Measurements from ENCODE around the gene ITPR1.

The ITPR1 gene

GRCh38 chr3:4780545-4780957, 287.4 kb downstream of the ITPR1 start:
- Histone ChIP-seq H3K36me3 (ENCODE audit: insufficient read depth, low read length) (no peaks in the 10 kb centered on the region), H3K27ac (ENCODE audit: low read depth, low read length) (no peak overlapping the region)
- 87% methylated on average over 5 of the region's 5 CpGs for WGBS

GRCh38 chr3:4782095-4782494, 288.9 kb downstream of the ITPR1 start:
- H3K27ac ChIP-seq (ENCODE audit: low read depth, low read length): no peak overlapping the region
- WGBS: 92% methylated on average over 3 of the region's 3 CpGs
- H3K9ac ChIP-seq (ENCODE audit: low read depth, low read length): no peak overlapping the region
- H3K27me3 ChIP-seq (ENCODE audit: insufficient read depth, low read length): no peaks in the 10 kb centered on the region
- H3K4me1 ChIP-seq (ENCODE audit: insufficient read depth, low read length): no peaks in the 10 kb centered on the region
- no peak overlapping the region for H3K4me3 ChIP-seq (ENCODE audit: low read length)
- no peaks in the 10 kb centered on the region for H3K9me3 ChIP-seq (ENCODE audit: insufficient read depth, low read depth, low read length)
- no peaks in the 10 kb centered on the region for H3K36me3 ChIP-seq (ENCODE audit: insufficient read depth, low read length)

More at GRCh38 chr3:4780545-4780957, 287.4 kb downstream of the ITPR1 start:
- H3K9ac ChIP-seq (ENCODE audit: low read depth, low read length): no peak overlapping the region
- no peaks in the 10 kb centered on the region for H3K9me3 ChIP-seq (ENCODE audit: insufficient read depth, low read depth, low read length)
- no peaks in the 10 kb centered on the region for H3K27me3 ChIP-seq (ENCODE audit: insufficient read depth, low read length)
- no peaks in the 10 kb centered on the region for H3K4me1 ChIP-seq (ENCODE audit: insufficient read depth, low read length)
- H3K4me3 ChIP-seq (ENCODE audit: low read length): no peak overlapping the region

GRCh38 chr3:4785551-4785950, 292.4 kb downstream of the ITPR1 start:
- no peak overlapping the region for H3K4me3 ChIP-seq (ENCODE audit: low read length)
- H3K9me3 ChIP-seq (ENCODE audit: insufficient read depth, low read depth, low read length): no peaks in the 10 kb centered on the region
- H3K36me3 ChIP-seq (ENCODE audit: insufficient read depth, low read length): no peaks in the 10 kb centered on the region
- no peaks in the 10 kb centered on the region for H3K4me1 ChIP-seq (ENCODE audit: insufficient read depth, low read length)
- H3K27ac ChIP-seq (ENCODE audit: low read depth, low read length): no peak overlapping the region
- no peak overlapping the region for H3K9ac ChIP-seq (ENCODE audit: low read depth, low read length)
- H3K27me3 ChIP-seq (ENCODE audit: insufficient read depth, low read length): no peaks in the 10 kb centered on the region
- 92% methylated on average over 1 of the region's 1 CpG for WGBS

- no peaks in the 10 kb centered on the region for H3K4me1 ChIP-seq (ENCODE audit: insufficient read depth, low read length)
- no peak overlapping the region for H3K27ac ChIP-seq (ENCODE audit: low read depth, low read length)
- 90% methylated on average over 3 of the region's 3 CpGs for WGBS
- no peak overlapping the region for H3K4me3 ChIP-seq (ENCODE audit: low read length)
- no peak overlapping the region for H3K9ac ChIP-seq (ENCODE audit: low read depth, low read length)
- no peaks in the 10 kb centered on the region for H3K27me3 ChIP-seq (ENCODE audit: insufficient read depth, low read length)
- no peaks in the 10 kb centered on the region for H3K36me3 ChIP-seq (ENCODE audit: insufficient read depth, low read length)
- peaks cover 4% of the 10 kb centered on the region; the same call in 1 of the 2 replicates for H3K9me3 ChIP-seq (ENCODE audit: insufficient read depth, low read depth, low read length)
Measured at GRCh38 chr3:4786431-4786830, 293.3 kb downstream of the ITPR1 start.

GRCh38 chr3:4791358-4791757, 298.2 kb downstream of the ITPR1 start:
- peaks cover 4% of the 10 kb centered on the region; the same call in 1 of the 2 replicates for H3K9me3 ChIP-seq (ENCODE audit: insufficient read depth, low read depth, low read length)
- no peak overlapping the region for H3K27ac ChIP-seq (ENCODE audit: low read depth, low read length)
- no peak overlapping the region for H3K4me3 ChIP-seq (ENCODE audit: low read length)
- H3K4me1 ChIP-seq (ENCODE audit: insufficient read depth, low read length): no peaks in the 10 kb centered on the region
- H3K9ac ChIP-seq (ENCODE audit: low read depth, low read length): no peak overlapping the region
- H3K36me3 ChIP-seq (ENCODE audit: insufficient read depth, low read length): no peaks in the 10 kb centered on the region
- H3K27me3 ChIP-seq (ENCODE audit: insufficient read depth, low read length): no peaks in the 10 kb centered on the region
- 97% methylated on average over 4 of the region's 4 CpGs for WGBS

- no peaks in the 10 kb centered on the region for H3K36me3 ChIP-seq (ENCODE audit: insufficient read depth, low read length)
- H3K27me3 ChIP-seq (ENCODE audit: insufficient read depth, low read length): no peaks in the 10 kb centered on the region
- H3K9me3 ChIP-seq (ENCODE audit: insufficient read depth, low read depth, low read length): peaks cover 17% of the 10 kb centered on the region
- no peak overlapping the region for H3K4me3 ChIP-seq (ENCODE audit: low read length)
- no peak overlapping the region for H3K27ac ChIP-seq (ENCODE audit: low read depth, low read length)
- H3K4me1 ChIP-seq (ENCODE audit: insufficient read depth, low read length): no peaks in the 10 kb centered on the region
- H3K9ac ChIP-seq (ENCODE audit: low read depth, low read length): no peak overlapping the region
- WGBS: 96% methylated on average over 5 of the region's 5 CpGs
Measured at GRCh38 chr3:4793311-4793710, 300.2 kb downstream of the ITPR1 start.

GRCh38 chr3:4794331-4794730, 301.2 kb downstream of the ITPR1 start:
- Histone ChIP-seq H3K36me3 (ENCODE audit: insufficient read depth, low read length) (no peaks in the 10 kb centered on the region), H3K27ac (ENCODE audit: low read depth, low read length) (no peak overlapping the region), H3K4me1 (ENCODE audit: insufficient read depth, low read length) (no peaks in the 10 kb centered on the region), H3K9ac (ENCODE audit: low read depth, low read length) (no peak overlapping the region), H3K27me3 (ENCODE audit: insufficient read depth, low read length) (no peaks in the 10 kb centered on the region), H3K4me3 (ENCODE audit: low read length) (no peak overlapping the region), H3K9me3 (ENCODE audit: insufficient read depth, low read depth, low read length) (peaks cover 17% of the 10 kb centered on the region)
- 91% methylated on average over 7 of the region's 7 CpGs for WGBS

GRCh38 chr3:4794798-4795197, 301.6 kb downstream of the ITPR1 start:
- peaks cover 17% of the 10 kb centered on the region for H3K9me3 ChIP-seq (ENCODE audit: insufficient read depth, low read depth, low read length)
- no peaks in the 10 kb centered on the region for H3K4me1 ChIP-seq (ENCODE audit: insufficient read depth, low read length)
- 96% methylated on average over 13 of the region's 13 CpGs for WGBS
- H3K27me3 ChIP-seq (ENCODE audit: insufficient read depth, low read length): no peaks in the 10 kb centered on the region
- no peak overlapping the region for H3K27ac ChIP-seq (ENCODE audit: low read depth, low read length)
- no peak overlapping the region for H3K4me3 ChIP-seq (ENCODE audit: low read length)
- no peaks in the 10 kb centered on the region for H3K36me3 ChIP-seq (ENCODE audit: insufficient read depth, low read length)
- no peak overlapping the region for H3K9ac ChIP-seq (ENCODE audit: low read depth, low read length)

GRCh38 chr3:4795905-4796304, 302.8 kb downstream of the ITPR1 start:
- 94% methylated on average over 7 of the region's 7 CpGs for WGBS
- no peak overlapping the region for H3K4me3 ChIP-seq (ENCODE audit: low read length)
- H3K27ac ChIP-seq (ENCODE audit: low read depth, low read length): no peak overlapping the region
- peaks cover 17% of the 10 kb centered on the region for H3K9me3 ChIP-seq (ENCODE audit: insufficient read depth, low read depth, low read length)
- H3K4me1 ChIP-seq (ENCODE audit: insufficient read depth, low read length): no peaks in the 10 kb centered on the region
- H3K9ac ChIP-seq (ENCODE audit: low read depth, low read length): no peak overlapping the region
- no peaks in the 10 kb centered on the region for H3K36me3 ChIP-seq (ENCODE audit: insufficient read depth, low read length)
- H3K27me3 ChIP-seq (ENCODE audit: insufficient read depth, low read length): no peaks in the 10 kb centered on the region

- peaks cover 13% of the 10 kb centered on the region for H3K9me3 ChIP-seq (ENCODE audit: insufficient read depth, low read depth, low read length)
- no peak overlapping the region for H3K9ac ChIP-seq (ENCODE audit: low read depth, low read length)
- WGBS: 98% methylated on average over 4 of the region's 4 CpGs
- no peaks in the 10 kb centered on the region for H3K27me3 ChIP-seq (ENCODE audit: insufficient read depth, low read length)
- H3K4me3 ChIP-seq (ENCODE audit: low read length): no peak overlapping the region
- H3K27ac ChIP-seq (ENCODE audit: low read depth, low read length): no peak overlapping the region
- no peaks in the 10 kb centered on the region for H3K36me3 ChIP-seq (ENCODE audit: insufficient read depth, low read length)
- H3K4me1 ChIP-seq (ENCODE audit: insufficient read depth, low read length): no peaks in the 10 kb centered on the region
Measured at GRCh38 chr3:4797201-4797705, 304.1 kb downstream of the ITPR1 start.

GRCh38 chr3:4799266-4800256, 306.4 kb downstream of the ITPR1 start:
- Histone ChIP-seq H3K9me3 (ENCODE audit: insufficient read depth, low read depth, low read length) (peaks cover 13% of the 10 kb centered on the region), H3K36me3 (ENCODE audit: insufficient read depth, low read length) (no peaks in the 10 kb centered on the region), H3K27ac (ENCODE audit: low read depth, low read length) (no peak overlapping the region), H3K4me3 (ENCODE audit: low read length) (no peak overlapping the region), H3K9ac (ENCODE audit: low read depth, low read length) (no peak overlapping the region), H3K4me1 (ENCODE audit: insufficient read depth, low read length) (no peaks in the 10 kb centered on the region), H3K27me3 (ENCODE audit: insufficient read depth, low read length) (no peaks in the 10 kb centered on the region)
- 88% methylated on average over 14 of the region's 14 CpGs for WGBS

Data from HUES64 (cell line).